MCF 10A (cell line): ENCODE measurements around the gene NKD1. TPM values are rescaled to one million over a fixed set of nuclear protein-coding genes. Genes with fewer than 3 reads are reported as not detected.

Source experiments
- BruUV-seq: library from RNA; stranded (reverse); fragments of 400-500 nt; replicated peaks from 2 replicates; lab custom pipeline; 2021; lab: Mats Ljungman, UMichigan
- CTCF ChIA-PET: fragments of 300-600 bp; sonication (Branson Sonifier 250); formaldehyde crosslinking; extraction: SDS; loops from one replicate; lab custom pipeline; 2021; ENCODE audit warnings: antibody characterized with exemption, inconsistent platforms; lab: Yijun Ruan, JAX
- POLR2A ChIA-PET: fragments of 300-600, 350-650 bp; sonication (Branson Sonifier 250); formaldehyde crosslinking; extraction: SDS; loops from one replicate; lab custom pipeline; 2020; ENCODE audit warnings: antibody characterized with exemption, inconsistent platforms; lab: Yijun Ruan, JAX
- DNase-seq: peaks from one replicate; pipeline ENCODE4 v3.0.0-alpha.2; 2018; ENCODE audit not compliant: unreplicated experiment
- H3K27ac Mint-ChIP-seq: one replicate; pipeline ENCODE4 v1.8.0; 2022; ENCODE audit warnings: mild to moderate bottlenecking, low read depth, mixed read lengths; ENCODE audit not compliant: unreplicated experiment
- H3K27me3 Mint-ChIP-seq: one replicate; pipeline ENCODE4 v1.8.0; 2022; ENCODE audit warnings: mixed read lengths; ENCODE audit not compliant: insufficient read depth, unreplicated experiment
- H3K36me3 Mint-ChIP-seq: one replicate; pipeline ENCODE4 v1.8.0; 2022; ENCODE audit warnings: mild to moderate bottlenecking, moderate library complexity, mixed read lengths; ENCODE audit not compliant: insufficient read depth, unreplicated experiment
- H3K4me1 Mint-ChIP-seq: one replicate; pipeline ENCODE4 v1.8.0; 2022; ENCODE audit warnings: mixed read lengths; ENCODE audit not compliant: insufficient read depth, unreplicated experiment
- H3K4me3 Mint-ChIP-seq: one replicate; pipeline ENCODE4 v1.8.0; 2022; ENCODE audit warnings: mild to moderate bottlenecking, moderate library complexity, mixed read lengths; ENCODE audit not compliant: unreplicated experiment
- H3K9me3 Mint-ChIP-seq: one replicate; pipeline ENCODE4 v1.8.0; 2022; ENCODE audit warnings: mixed read lengths; ENCODE audit not compliant: unreplicated experiment
- intact Hi-C: fragments of 100-400 bp; cut with micrococcal nuclease; formaldehyde crosslinking; loops from 2 replicates; pipeline ENCODE4 v1.14.1; 2022
- total RNA-seq: library from RNA; stranded (reverse); gene quantifications from 2 replicates; pipeline ENCODE4 v1.2.3, GENCODE V29; 2022
- TF ChIP-seq, protein P1 (sequence below): fragments of 200-600 bp; IDR thresholded peaks from one replicate; pipeline ENCODE4 v1.8.0; 2022; ENCODE audit warnings: antibody characterized with exemption, mild to moderate bottlenecking; ENCODE audit not compliant: unreplicated experiment

The NKD1 gene
- total RNA-seq, 1 experiment from 2014 or later = 0.07 TPM

DNA sequence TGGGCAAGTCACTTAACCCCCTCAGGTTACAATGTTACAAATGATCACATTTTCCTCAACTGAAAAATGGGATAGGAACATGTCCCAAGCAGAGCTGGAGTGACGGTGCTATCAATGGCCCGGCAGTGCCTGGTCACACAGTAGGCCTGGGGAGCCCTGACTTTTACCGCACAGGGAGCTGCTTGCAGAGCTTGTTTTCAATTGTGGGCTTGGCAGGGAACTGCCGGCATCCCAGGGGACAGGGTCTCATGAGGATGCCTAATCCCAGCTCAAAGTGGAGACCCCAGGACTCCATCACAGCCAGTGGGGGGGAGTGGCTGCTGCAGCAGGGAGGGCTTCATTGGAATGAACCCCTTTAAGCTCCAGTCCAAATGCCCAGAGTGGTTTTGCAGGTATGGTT lies 121.5 kb downstream of the NKD1 start:
- ChIA-PET CTCF (interaction anchor here (0.5 to 14.5 kb wide), 9 partner anchors 8 to 1321 kb away, joined by 3 to 251 read pairs (median 16); partner anchors contain the start of genes BRD7, CYLD and SNX20), POLR2A (interaction anchor here (0.8 kb wide), 1 partner anchor 34 kb away, joined by 3 read pairs; no protein-coding TSS in a partner anchor)
- TF ChIP-seq, protein P1, sequence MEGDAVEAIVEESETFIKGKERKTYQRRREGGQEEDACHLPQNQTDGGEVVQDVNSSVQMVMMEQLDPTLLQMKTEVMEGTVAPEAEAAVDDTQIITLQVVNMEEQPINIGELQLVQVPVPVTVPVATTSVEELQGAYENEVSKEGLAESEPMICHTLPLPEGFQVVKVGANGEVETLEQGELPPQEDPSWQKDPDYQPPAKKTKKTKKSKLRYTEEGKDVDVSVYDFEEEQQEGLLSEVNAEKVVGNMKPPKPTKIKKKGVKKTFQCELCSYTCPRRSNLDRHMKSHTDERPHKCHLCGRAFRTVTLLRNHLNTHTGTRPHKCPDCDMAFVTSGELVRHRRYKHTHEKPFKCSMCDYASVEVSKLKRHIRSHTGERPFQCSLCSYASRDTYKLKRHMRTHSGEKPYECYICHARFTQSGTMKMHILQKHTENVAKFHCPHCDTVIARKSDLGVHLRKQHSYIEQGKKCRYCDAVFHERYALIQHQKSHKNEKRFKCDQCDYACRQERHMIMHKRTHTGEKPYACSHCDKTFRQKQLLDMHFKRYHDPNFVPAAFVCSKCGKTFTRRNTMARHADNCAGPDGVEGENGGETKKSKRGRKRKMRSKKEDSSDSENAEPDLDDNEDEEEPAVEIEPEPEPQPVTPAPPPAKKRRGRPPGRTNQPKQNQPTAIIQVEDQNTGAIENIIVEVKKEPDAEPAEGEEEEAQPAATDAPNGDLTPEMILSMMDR = no peak
- no TSS peak for BruUV-seq
- H3K4me3 Mint-ChIP-seq = no peak overlapping the region
- DNase-seq = no peak
- H3K4me1 Mint-ChIP-seq = no peaks in the 10 kb centered on the region
- H3K9me3 Mint-ChIP-seq = peaks cover 15% of the 10 kb centered on the region
- H3K27me3 Mint-ChIP-seq = no peaks in the 10 kb centered on the region
- H3K36me3 Mint-ChIP-seq = no peaks in the 10 kb centered on the region
- no peak overlapping the region for H3K27ac Mint-ChIP-seq
- intact Hi-C loops = no loop called here

DNA sequence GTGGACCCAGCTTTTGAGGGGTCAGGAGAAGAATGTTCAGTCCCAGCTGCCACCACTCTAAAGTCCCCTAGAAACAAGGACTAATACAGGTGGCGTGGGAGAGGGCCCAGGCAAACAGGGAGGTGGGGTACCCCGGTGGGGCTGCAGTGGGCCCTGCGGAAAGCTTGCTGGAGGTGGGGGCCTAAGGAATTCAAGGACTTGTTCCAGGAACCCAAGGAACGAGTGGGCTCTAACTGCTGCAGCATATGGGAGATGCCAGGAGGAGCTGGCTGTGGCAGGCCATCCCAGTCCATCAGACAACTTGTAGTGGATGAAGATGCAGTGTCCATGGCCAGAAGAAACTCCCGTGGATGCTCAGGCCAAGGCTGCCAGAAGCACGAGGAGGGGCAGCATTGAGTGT lies 122.3 kb downstream of the NKD1 start:
- Mint-ChIP-seq H3K9me3 (peaks cover 15% of the 10 kb centered on the region), H3K27me3 (no peaks in the 10 kb centered on the region), H3K27ac (no peak overlapping the region), H3K4me3 (no peak overlapping the region), H3K36me3 (no peaks in the 10 kb centered on the region), H3K4me1 (no peaks in the 10 kb centered on the region)
- ChIA-PET CTCF (interaction anchor here (0.6 to 14.5 kb wide), 9 partner anchors 8 to 793 kb away, joined by 3 to 251 read pairs (median 6); partner anchors contain the start of genes BRD7 and CYLD), POLR2A (interaction anchor here (0.8 kb wide), 1 partner anchor 67 kb away, joined by 3 read pairs; no protein-coding TSS in a partner anchor)
- no peak for DNase-seq
- TF ChIP-seq, protein P1 = no peak
- BruUV-seq = no TSS peak
- intact Hi-C loops = no loop called here

DNA sequence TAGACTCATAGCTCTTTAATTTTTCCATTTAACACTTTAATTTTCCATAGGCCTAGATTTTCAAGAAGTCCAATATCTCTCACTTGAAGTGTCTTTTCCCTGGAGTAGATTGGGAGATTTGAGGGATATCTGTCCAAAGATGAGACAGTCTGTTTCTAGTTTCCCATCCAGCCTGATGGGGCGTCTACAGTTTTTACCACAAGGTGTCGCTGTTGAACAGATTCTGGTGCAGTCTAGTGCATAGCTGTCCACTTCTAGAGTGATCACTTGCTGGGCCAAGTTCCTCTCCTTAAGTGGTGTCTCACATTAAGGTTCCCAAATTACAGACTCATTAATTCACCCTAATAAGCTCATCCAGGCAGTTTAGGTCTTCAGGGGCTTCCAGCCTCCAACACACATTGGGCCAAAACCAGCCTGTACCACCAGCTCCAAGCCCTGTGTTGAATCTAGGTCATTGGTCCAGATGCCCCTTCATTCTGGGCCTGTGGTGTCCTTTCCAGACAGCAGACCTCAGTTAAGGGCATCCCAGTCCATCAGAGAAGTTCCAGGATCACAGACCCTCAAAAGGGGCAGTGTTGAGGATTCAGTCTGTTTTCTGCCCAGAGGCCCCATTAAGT lies 123.6 kb downstream of the NKD1 start:
- no TSS peak for BruUV-seq
- CTCF ChIA-PET = interaction anchor here (0.6 to 14.5 kb wide), 24 partner anchors 8 to 1092 kb away, joined by 3 to 251 read pairs (median 5); partner anchors contain the start of genes BRD7, CYLD and SNX20
- intact Hi-C loops = loop anchor here (1.0 kb wide), 2 partner anchors 76 to 135 kb away; no protein-coding TSS in a partner anchor

More for the DNA sequence above, 123.6 kb downstream of the NKD1 start:
- DNase-seq = peak; percentile 62
- no peak overlapping the region for H3K27ac Mint-ChIP-seq
- no peak overlapping the region for H3K4me3 Mint-ChIP-seq
- H3K36me3 Mint-ChIP-seq = no peaks in the 10 kb centered on the region
- no peaks in the 10 kb centered on the region for H3K4me1 Mint-ChIP-seq
- peaks cover 15% of the 10 kb centered on the region for H3K9me3 Mint-ChIP-seq
- H3K27me3 Mint-ChIP-seq = no peaks in the 10 kb centered on the region
- POLR2A ChIA-PET = interaction anchor here (0.8 kb wide), 1 partner anchor 31 kb away, joined by 3 read pairs; no protein-coding TSS in a partner anchor
- TF ChIP-seq, protein P1 = peak; percentile 84
